Stimulated activated naive CD4-positive, alpha-beta T cell (primary cell): ENCODE measurements around the gene CCDC148.

Experiments
- DNase-seq, 6 experiments: peaks; one replicate each; lab custom pipeline; 2025; lab: John Stamatoyannopoulos, UW

The CCDC148 gene

GRCh38 chr2:158172719-158173118, 283.8 kb downstream of the CCDC148 start:
- no peak for DNase-seq

GRCh38 chr2:158154596-158154995, 302.0 kb downstream of the CCDC148 start:
- DNase-seq = no peak

GRCh38 chr2:158153270-158154015, 303.1 kb downstream of the CCDC148 start:
- DNase-seq = no peak

- no peak for DNase-seq
Observed at GRCh38 chr2:158144914-158145625, 311.5 kb downstream of the CCDC148 start.

- DNase-seq = no peak
Observed at GRCh38 chr2:158143703-158144360, 312.7 kb downstream of the CCDC148 start.

- DNase-seq = no peak
Observed at GRCh38 chr2:158142568-158143332, 313.8 kb downstream of the CCDC148 start.

- DNase-seq = no peak
Observed at GRCh38 chr2:158142165-158142564, 314.4 kb downstream of the CCDC148 start.

GRCh38 chr2:158140201-158140600, 316.4 kb downstream of the CCDC148 start:
- no peak for DNase-seq

GRCh38 chr2:158138255-158138654, 318.3 kb downstream of the CCDC148 start:
- no peak for DNase-seq

GRCh38 chr2:158135096-158135495, 321.5 kb downstream of the CCDC148 start:
- DNase-seq = no peak

GRCh38 chr2:158134655-158135054, 321.9 kb downstream of the CCDC148 start:
- no peak for DNase-seq

- DNase-seq = no peak
Observed at GRCh38 chr2:158134055-158134454, 322.5 kb downstream of the CCDC148 start.

GRCh38 chr2:158131919-158132566, 324.5 kb downstream of the CCDC148 start:
- DNase-seq = no peak

GRCh38 chr2:158131483-158131912, 325.1 kb downstream of the CCDC148 start:
- no peak for DNase-seq

GRCh38 chr2:158130832-158131473, 325.6 kb downstream of the CCDC148 start:
- DNase-seq = no peak

- DNase-seq = no peak
Observed at GRCh38 chr2:158129037-158129436, 327.5 kb downstream of the CCDC148 start.

GRCh38 chr2:158128168-158128973, 328.2 kb downstream of the CCDC148 start:
- DNase-seq = no peak

- DNase-seq = no peak
Observed at GRCh38 chr2:158127380-158127804, 329.2 kb downstream of the CCDC148 start.

GRCh38 chr2:158125756-158126498, 330.6 kb downstream of the CCDC148 start:
- DNase-seq = no peak
